DOHH2 (cell line): ENCODE results near the gene FRAS1.

Source experiments
- CTCF ChIP-seq: fragments of 200-600 bp; sonication (generic); IDR thresholded peaks from one replicate; pipeline ENCODE4 v1.5.1; 2014; ENCODE audit warnings: antibody characterized with exemption, mild to moderate bottlenecking, low read depth, low read length; ENCODE audit not compliant: poor library complexity, severe bottlenecking
- EZH2phosphoT487 ChIP-seq: fragments of 200-600 bp; sonication (generic); IDR thresholded peaks from 2 replicates; pipeline ENCODE4 v1.6.1; 2017; ENCODE audit warnings: borderline replicate concordance, mild to moderate bottlenecking, antibody characterized with exemption, low read length, moderate library complexity, mixed read lengths

GRCh38 chr4:78493731-78494130, 436.6 kb downstream of the FRAS1 start:
- no peak for TF ChIP-seq CTCF
- TF ChIP-seq EZH2phosphoT487: no peak
